ENCODE data around the gene STPG1.

The STPG1 gene

GRCh38 chr1:24349891-24350290 is 63.7 kb downstream of the STPG1 start:
- FAIRE-seq (no peak), DNase-seq (ENCODE audit: extremely low spot score, insufficient read length, low read depth) (no peak)

- no peak for FAIRE-seq
- DNase-seq (ENCODE audit: extremely low spot score, insufficient read length, low read depth): no peak
Measured at GRCh38 chr1:24348196-24348595, 65.4 kb downstream of the STPG1 start.

GRCh38 chr1:24347159-24347934 is 66.2 kb downstream of the STPG1 start:
- no peak for DNase-seq (ENCODE audit: extremely low spot score, insufficient read length, low read depth)
- FAIRE-seq: no peak

- no peak for FAIRE-seq
- DNase-seq (ENCODE audit: extremely low spot score, insufficient read length, low read depth): no peak
Measured at GRCh38 chr1:24345334-24345733, 68.2 kb downstream of the STPG1 start.

- no peak for FAIRE-seq
- no peak for DNase-seq (ENCODE audit: extremely low spot score, insufficient read length, low read depth)
Measured at GRCh38 chr1:24344090-24344742, 69.4 kb downstream of the STPG1 start.

- no peak for FAIRE-seq
- no peak for DNase-seq (ENCODE audit: extremely low spot score, insufficient read length, low read depth)
Measured at GRCh38 chr1:24343412-24344089, 70.0 kb downstream of the STPG1 start.

GRCh38 chr1:24341260-24341659 is 72.3 kb downstream of the STPG1 start:
- DNase-seq (ENCODE audit: extremely low spot score, insufficient read length, low read depth) (no peak), FAIRE-seq (no peak)

GRCh38 chr1:24340770-24341169 is 72.8 kb downstream of the STPG1 start:
- DNase-seq (ENCODE audit: extremely low spot score, insufficient read length, low read depth) (no peak), FAIRE-seq (no peak)

- no peak for DNase-seq (ENCODE audit: extremely low spot score, insufficient read length, low read depth)
- FAIRE-seq: no peak
Measured at GRCh38 chr1:24339996-24340395, 73.6 kb downstream of the STPG1 start.

- FAIRE-seq (no peak), DNase-seq (ENCODE audit: extremely low spot score, insufficient read length, low read depth) (no peak)
Measured at GRCh38 chr1:24338447-24338846, 75.1 kb downstream of the STPG1 start.

- DNase-seq (ENCODE audit: extremely low spot score, insufficient read length, low read depth): no peak
Measured at GRCh38 chr1:24337455-24337854, 76.1 kb downstream of the STPG1 start.

GRCh38 chr1:24336075-24336474 is 77.5 kb downstream of the STPG1 start:
- FAIRE-seq: no peak

More at GRCh38 chr1:24337455-24337854, 76.1 kb downstream of the STPG1 start:
- no peak for FAIRE-seq

GRCh38 chr1:24331961-24332673 is 81.5 kb downstream of the STPG1 start:
- DNase-seq (ENCODE audit: extremely low spot score, insufficient read length, low read depth) (no peak), FAIRE-seq (no peak)

More at GRCh38 chr1:24336075-24336474, 77.5 kb downstream of the STPG1 start:
- DNase-seq (ENCODE audit: extremely low spot score, insufficient read length, low read depth): no peak

- DNase-seq (ENCODE audit: extremely low spot score, insufficient read length, low read depth): no peak
- no peak for FAIRE-seq
Measured at GRCh38 chr1:24329797-24330543, 83.6 kb downstream of the STPG1 start.

GRCh38 chr1:24329331-24329730 is 84.3 kb downstream of the STPG1 start:
- DNase-seq (ENCODE audit: extremely low spot score, insufficient read length, low read depth) (no peak), FAIRE-seq (no peak)

GRCh38 chr1:24327891-24328290 is 85.7 kb downstream of the STPG1 start:
- FAIRE-seq: no peak
- DNase-seq (ENCODE audit: extremely low spot score, insufficient read length, low read depth): no peak

GRCh38 chr1:24327486-24327885 is 86.1 kb downstream of the STPG1 start:
- FAIRE-seq (no peak), DNase-seq (ENCODE audit: extremely low spot score, insufficient read length, low read depth) (no peak)

GRCh38 chr1:24325587-24326449 is 87.8 kb downstream of the STPG1 start:
- no peak for FAIRE-seq
- DNase-seq (ENCODE audit: extremely low spot score, insufficient read length, low read depth): no peak

- DNase-seq (ENCODE audit: extremely low spot score, insufficient read length, low read depth): no peak
- no peak for FAIRE-seq
Measured at GRCh38 chr1:24324903-24325302, 88.7 kb downstream of the STPG1 start.

Data from GM18507 (cell line).